GM12891 (cell line): Measurements from ENCODE around the gene CHD3.

Experiments used
- DNase-seq: peaks from one replicate; pipeline ENCODE4 v3.0.0; 2011; ENCODE audit warnings: low spot score; ENCODE audit not compliant: insufficient read length
- FAIRE-seq: peaks from 2 replicates; lab custom pipeline; 2011; peaks lifted over from hg19 to GRCh38; lab: Jason Lieb, UNC
- PAX5 ChIP-seq: IDR thresholded peaks from 2 replicates; pipeline ENCODE4 v1.6.1; 2011; ENCODE audit warnings: low read length, moderate library complexity, mild to moderate bottlenecking; ENCODE audit not compliant: insufficient read depth, severe bottlenecking
- POLR2A ChIP-seq: IDR thresholded peaks from 2 replicates; pipeline ENCODE4 v1.6.1; 2011; ENCODE audit warnings: low read depth, low read length, control low read depth
- POLR2AphosphoS5 ChIP-seq: IDR thresholded peaks from 2 replicates; pipeline ENCODE4 v1.6.1; 2011; ENCODE audit warnings: low read depth, low read length, control low read depth
- POU2F2 ChIP-seq: IDR thresholded peaks from 2 replicates; pipeline ENCODE4 v1.6.1; 2011; ENCODE audit warnings: low read depth, mild to moderate bottlenecking, control low read depth, low read length, moderate library complexity
- SPI1 ChIP-seq: IDR thresholded peaks from 2 replicates; pipeline ENCODE4 v1.6.1; 2011; ENCODE audit warnings: low read depth, low read length, control low read depth
- TAF1 ChIP-seq: IDR thresholded peaks from 2 replicates; pipeline ENCODE4 v1.6.1; 2011; ENCODE audit warnings: low read depth, low read length, control low read depth

CHD3 gene

DNA sequence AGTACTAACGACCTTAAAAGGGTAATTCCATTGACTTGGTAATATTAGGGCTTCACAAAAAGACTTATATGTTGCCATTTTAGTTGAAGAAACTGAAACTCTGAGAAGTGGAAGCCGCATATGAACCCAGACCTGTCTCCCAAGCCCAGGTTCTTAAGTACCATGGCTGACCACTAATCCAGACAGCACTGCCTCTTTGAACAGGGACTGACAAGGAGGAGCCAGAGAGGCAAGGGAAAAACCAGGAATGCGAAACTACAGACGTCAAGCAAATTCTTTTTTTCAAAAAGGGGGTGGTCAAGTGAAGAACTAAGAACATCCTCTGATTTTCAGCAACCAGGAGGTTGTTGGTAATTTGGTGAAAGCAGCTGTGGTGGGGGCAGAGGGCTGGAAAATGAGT lies 15.5 kb upstream of the CHD3 start:
- no peak for TF ChIP-seq POU2F2
- no peak for TF ChIP-seq POLR2AphosphoS5
- no peak for TF ChIP-seq SPI1
- TF ChIP-seq TAF1 = no peak
- TF ChIP-seq POLR2A = no peak
- no peak for TF ChIP-seq PAX5
- FAIRE-seq = no peak
- DNase-seq = no peak

DNA sequence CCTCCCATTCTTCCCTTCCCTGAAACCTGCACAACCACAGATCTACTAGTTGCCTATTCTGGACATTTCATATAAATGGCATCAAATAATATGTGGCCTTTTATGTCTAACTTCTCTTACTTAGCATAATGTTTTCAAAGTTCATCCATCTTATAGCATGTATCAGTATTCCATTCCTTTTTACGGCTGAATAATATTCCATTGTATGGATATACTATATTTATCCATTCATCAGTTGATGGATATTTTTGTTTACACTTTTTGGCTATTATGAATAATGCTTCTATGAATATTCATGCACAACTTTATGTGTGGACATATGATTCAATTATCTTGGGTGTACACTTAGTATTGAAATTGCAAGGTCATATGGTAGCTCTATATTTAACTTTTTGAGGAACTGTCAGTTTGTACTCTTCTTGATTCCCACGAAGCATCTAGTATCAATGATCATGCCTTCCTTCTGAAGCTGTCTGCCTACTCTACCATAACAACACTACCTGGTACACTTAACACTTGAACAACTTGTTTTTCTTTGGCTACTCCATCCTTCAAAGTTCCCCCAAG lies 12.7 kb upstream of the CHD3 start:
- TF ChIP-seq POU2F2 (no peak), POLR2A (no peak), SPI1 (no peak), PAX5 (no peak)
- FAIRE-seq = peak; percentile 59
- no peak for DNase-seq

GRCh38 chr17:7878234-7878633 lies 10.4 kb upstream of the CHD3 start:
- no peak for TF ChIP-seq SPI1
- no peak for TF ChIP-seq POLR2A
- TF ChIP-seq PAX5 = no peak
- TF ChIP-seq TAF1 = no peak
- no peak for TF ChIP-seq POLR2AphosphoS5
- no peak for TF ChIP-seq POU2F2
- DNase-seq (no peak), FAIRE-seq (no peak)

- TF ChIP-seq POU2F2 = no peak
- TF ChIP-seq SPI1 = peak; percentile 75
- DNase-seq = no peak
- no peak for FAIRE-seq
Measured at GRCh38 chr17:7880076-7880868, 8.3 kb upstream of the CHD3 start.

GRCh38 chr17:7881276-7882054 lies 7.1 kb upstream of the CHD3 start:
- no peak for FAIRE-seq
- TF ChIP-seq SPI1 = no peak
- no peak for DNase-seq

- no peak for TF ChIP-seq POU2F2
- no peak for TF ChIP-seq POLR2AphosphoS5
- TF ChIP-seq POLR2A = no peak
- no peak for TF ChIP-seq SPI1
- TF ChIP-seq PAX5 = no peak
- no peak for DNase-seq
- FAIRE-seq = peak; percentile 70
Measured at GRCh38 chr17:7882068-7882467, 6.5 kb upstream of the CHD3 start.

DNA sequence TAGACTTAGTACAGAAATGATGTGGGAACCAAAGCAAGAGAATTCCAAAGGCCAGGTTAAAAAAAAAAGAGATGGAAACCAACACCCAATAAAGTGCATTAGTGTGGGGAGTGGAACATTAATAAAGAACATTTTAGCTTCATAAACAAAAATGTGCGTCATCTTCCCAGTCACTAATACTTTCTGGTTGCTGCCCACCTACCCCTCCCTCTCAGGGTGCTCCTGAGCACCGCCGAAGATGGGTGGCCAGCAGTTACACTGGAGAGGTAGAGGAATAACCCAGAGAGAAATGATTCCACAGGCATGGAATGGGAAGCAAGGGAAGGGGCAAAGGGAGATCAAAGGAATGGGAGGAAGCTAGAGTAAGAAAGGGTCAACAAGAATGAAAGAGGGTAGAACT lies 6.0 kb upstream of the CHD3 start:
- TF ChIP-seq TAF1 = no peak
- no peak for TF ChIP-seq POLR2AphosphoS5
- no peak for TF ChIP-seq POU2F2
- no peak for TF ChIP-seq POLR2A
- no peak for TF ChIP-seq PAX5
- no peak for TF ChIP-seq SPI1
- DNase-seq (no peak), FAIRE-seq (peak; percentile 58)

GRCh38 chr17:7883781-7884386 lies 4.7 kb upstream of the CHD3 start:
- no peak for TF ChIP-seq POLR2AphosphoS5
- TF ChIP-seq PAX5 = no peak
- TF ChIP-seq SPI1 = no peak
- no peak for TF ChIP-seq TAF1
- TF ChIP-seq POU2F2 = no peak
- no peak for TF ChIP-seq POLR2A
- FAIRE-seq = no peak
- DNase-seq = no peak

DNA sequence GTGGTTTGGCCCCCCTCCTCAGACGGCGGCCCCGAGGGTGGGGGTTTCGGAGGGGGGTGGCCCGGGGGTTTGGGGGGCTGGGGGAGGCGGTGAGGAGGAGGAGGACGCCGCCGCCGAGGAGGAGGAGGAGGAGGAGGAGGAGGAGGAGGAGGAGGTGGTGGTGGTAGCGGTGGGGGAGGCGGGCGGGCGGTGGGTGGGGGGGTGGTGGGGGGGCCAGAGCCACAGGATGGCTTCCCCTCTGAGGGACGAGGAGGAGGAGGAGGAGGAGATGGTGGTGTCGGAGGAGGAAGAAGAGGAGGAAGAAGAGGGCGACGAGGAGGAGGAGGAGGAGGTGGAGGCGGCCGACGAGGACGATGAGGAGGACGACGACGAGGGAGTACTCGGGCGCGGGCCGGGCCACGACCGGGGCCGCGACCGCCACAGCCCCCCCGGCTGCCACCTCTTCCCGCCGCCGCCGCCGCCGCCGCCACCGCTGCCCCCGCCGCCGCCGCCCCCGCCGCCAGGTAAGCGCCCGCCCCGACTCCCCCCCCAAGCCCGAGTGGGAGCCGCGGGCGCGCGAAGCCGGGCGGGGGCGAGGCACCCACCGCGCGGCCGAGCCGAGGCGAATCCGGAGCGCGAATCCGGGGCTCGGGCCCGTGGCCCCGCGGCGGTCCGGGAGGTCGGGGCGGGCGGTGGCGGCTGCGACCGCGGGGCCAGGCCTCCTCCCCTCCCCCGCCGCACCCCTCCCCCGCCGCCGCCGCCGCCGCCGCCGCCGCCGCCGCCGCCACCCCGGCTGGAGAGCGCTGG lies 3.8 kb upstream of the CHD3 start:
- DNase-seq = no peak
- no peak for FAIRE-seq
- no peak for TF ChIP-seq POLR2A
- TF ChIP-seq TAF1 = no peak
- TF ChIP-seq POLR2AphosphoS5 = no peak
- TF ChIP-seq POU2F2 = no peak
- no peak for TF ChIP-seq SPI1
- TF ChIP-seq PAX5 = no peak
